Measurements from ENCODE around the gene VIM.

The VIM gene

GRCh38 chr10:17202506-17202905, 25.5 kb upstream of the VIM start:
- no peak overlapping the region for H2BK12ac ChIP-seq (ENCODE audit: low read length)
- H3K23ac ChIP-seq (ENCODE audit: low read depth, low read length, poor library complexity), result no peak overlapping the region
- H3K9ac ChIP-seq (ENCODE audit: low read depth, low read length, poor library complexity), result no peak overlapping the region
- peaks cover 0 to 6% of the 10 kb centered on the region in 2 donors for H3K9me3 ChIP-seq (replicated peaks in 1 of 2; ENCODE audit: control insufficient read depth in 2 of 2, insufficient read depth in 1 of 2, low read depth in 1 of 2, low read length in 2 of 2)
- no peak overlapping the region for H4K91ac ChIP-seq (ENCODE audit: low read depth, low read length, poor library complexity)
- no peak overlapping the region for H3K14ac ChIP-seq (ENCODE audit: low read length)
- H3K79me1 ChIP-seq (ENCODE audit: low read depth, low read length), result no peaks in the 10 kb centered on the region
- H2BK15ac ChIP-seq (ENCODE audit: low read length), result no peak overlapping the region
- H3K4me3 ChIP-seq (ENCODE audit: low read length in 2 of 2), result no peak overlapping the region
- no peak overlapping the region for H2AK5ac ChIP-seq (ENCODE audit: low read depth, low read length)
- no peaks in the 10 kb centered on the region for H3K27me3 ChIP-seq (ENCODE audit: control insufficient read depth in 3 of 3, insufficient read depth in 3 of 3, low read depth in 1 of 3, low read length in 3 of 3)
- peaks cover 5 to 19% of the 10 kb centered on the region in 2 donors for H3K4me1 ChIP-seq (ENCODE audit: control insufficient read depth in 2 of 2, insufficient read depth in 1 of 2, low read depth in 1 of 2, low read length in 2 of 2)
- no peaks in the 10 kb centered on the region for H3K36me3 ChIP-seq (replicated peaks in 1 of 2; ENCODE audit: control insufficient read depth in 2 of 2, insufficient read depth in 2 of 2, low read length in 2 of 2)
- DNase-seq (ENCODE audit: low spot score), result no peak
- H2AFZ ChIP-seq (ENCODE audit: low read length), result peak overlapping the region; percentile 89
- no peak overlapping the region for H3K4ac ChIP-seq (ENCODE audit: low read length)
- H3K4me2 ChIP-seq (ENCODE audit: insufficient read depth, low read length, poor library complexity, severe bottlenecking), result no peak overlapping the region
- H3K18ac ChIP-seq (ENCODE audit: low read length), result no peak overlapping the region
- peak overlapping the region; percentile 99 for H3K27ac ChIP-seq (replicated peaks; ENCODE audit: low read length)
- no peak overlapping the region for H2BK120ac ChIP-seq (ENCODE audit: low read depth, low read length)
- no CpG with 5 or more reads among the region's 2 CpGs for WGBS, 2 donors (ENCODE audit: extremely low coverage in 2 of 2, insufficient read length in 2 of 2, insufficient replicate concordance in 1 of 2)
- no peak overlapping the region for H2BK5ac ChIP-seq (ENCODE audit: low read length)
- no peak overlapping the region for H4K8ac ChIP-seq (ENCODE audit: low read depth, low read length)

- H2BK12ac ChIP-seq (ENCODE audit: low read length), result no peak overlapping the region
- no peak overlapping the region for H4K8ac ChIP-seq (ENCODE audit: low read depth, low read length)
- no peaks in the 10 kb centered on the region for H3K36me3 ChIP-seq (replicated peaks in 1 of 2; ENCODE audit: control insufficient read depth in 2 of 2, insufficient read depth in 2 of 2, low read length in 2 of 2)
- H2BK15ac ChIP-seq (ENCODE audit: low read length), result no peak overlapping the region
- no peak overlapping the region for H4K91ac ChIP-seq (ENCODE audit: low read depth, low read length, poor library complexity)
- H3K4me3 ChIP-seq (ENCODE audit: low read length in 2 of 2), result no peak overlapping the region
- H2BK120ac ChIP-seq (ENCODE audit: low read depth, low read length), result no peak overlapping the region
- H3K79me1 ChIP-seq (ENCODE audit: low read depth, low read length), result no peaks in the 10 kb centered on the region
- no peak overlapping the region for H3K9ac ChIP-seq (ENCODE audit: low read depth, low read length, poor library complexity)
- H2AFZ ChIP-seq (ENCODE audit: low read length), result no peak overlapping the region
- no peak overlapping the region for H3K23ac ChIP-seq (ENCODE audit: low read depth, low read length, poor library complexity)
- H3K4me1 ChIP-seq (ENCODE audit: control insufficient read depth in 2 of 2, insufficient read depth in 1 of 2, low read depth in 1 of 2, low read length in 2 of 2), result peaks cover 5 to 19% of the 10 kb centered on the region in 2 donors
- no peak overlapping the region for H2BK5ac ChIP-seq (ENCODE audit: low read length)
- H3K4ac ChIP-seq (ENCODE audit: low read length), result no peak overlapping the region
- no peaks in the 10 kb centered on the region for H3K27me3 ChIP-seq (ENCODE audit: control insufficient read depth in 3 of 3, insufficient read depth in 3 of 3, low read depth in 1 of 3, low read length in 3 of 3)
- no peak overlapping the region for H3K27ac ChIP-seq (replicated peaks; ENCODE audit: low read length)
- WGBS, 2 donors (ENCODE audit: extremely low coverage in 2 of 2, insufficient read length in 2 of 2, insufficient replicate concordance in 1 of 2), result no CpG with 5 or more reads among the region's 4 CpGs
- no peak overlapping the region for H3K4me2 ChIP-seq (ENCODE audit: insufficient read depth, low read length, poor library complexity, severe bottlenecking)
- H3K9me3 ChIP-seq (replicated peaks in 1 of 2; ENCODE audit: control insufficient read depth in 2 of 2, insufficient read depth in 1 of 2, low read depth in 1 of 2, low read length in 2 of 2), result peaks cover 0 to 2% of the 10 kb centered on the region in 2 donors
- no peak overlapping the region for H3K14ac ChIP-seq (ENCODE audit: low read length)
- H2AK5ac ChIP-seq (ENCODE audit: low read depth, low read length), result no peak overlapping the region
- DNase-seq (ENCODE audit: low spot score), result no peak
- no peak overlapping the region for H3K18ac ChIP-seq (ENCODE audit: low read length)
Observed at GRCh38 chr10:17202999-17203398, 25.0 kb upstream of the VIM start.

- no CpG with 5 or more reads among the region's 3 CpGs for WGBS, 2 donors (ENCODE audit: extremely low coverage in 2 of 2, insufficient read length in 2 of 2, insufficient replicate concordance in 1 of 2)
- no peak overlapping the region for H3K27ac ChIP-seq (replicated peaks; ENCODE audit: low read length)
Observed at GRCh38 chr10:17203416-17203815, 24.6 kb upstream of the VIM start.

GRCh38 chr10:17206210-17206709, 21.8 kb upstream of the VIM start:
- Histone ChIP-seq H3K9me3 (replicated peaks in 1 of 2; ENCODE audit: control insufficient read depth in 2 of 2, insufficient read depth in 1 of 2, low read depth in 1 of 2, low read length in 2 of 2) (no peaks in the 10 kb centered on the region), H3K14ac (ENCODE audit: low read length) (no peak overlapping the region), H2AK5ac (ENCODE audit: low read depth, low read length) (no peak overlapping the region), H2BK15ac (ENCODE audit: low read length) (no peak overlapping the region), H3K36me3 (replicated peaks in 1 of 2; ENCODE audit: control insufficient read depth in 2 of 2, insufficient read depth in 2 of 2, low read length in 2 of 2) (no peaks in the 10 kb centered on the region), H3K9ac (ENCODE audit: low read depth, low read length, poor library complexity) (no peak overlapping the region), H3K18ac (ENCODE audit: low read length) (no peak overlapping the region), H3K4me2 (ENCODE audit: insufficient read depth, low read length, poor library complexity, severe bottlenecking) (no peak overlapping the region), H3K4me1 (ENCODE audit: control insufficient read depth in 2 of 2, insufficient read depth in 1 of 2, low read depth in 1 of 2, low read length in 2 of 2) (peaks cover 5 to 20% of the 10 kb centered on the region in 2 donors), H4K8ac (ENCODE audit: low read depth, low read length) (no peak overlapping the region), H2BK120ac (ENCODE audit: low read depth, low read length) (no peak overlapping the region), H3K23ac (ENCODE audit: low read depth, low read length, poor library complexity) (no peak overlapping the region), H2AFZ (ENCODE audit: low read length) (peak overlapping the region; percentile 50), H2BK12ac (ENCODE audit: low read length) (no peak overlapping the region), H4K91ac (ENCODE audit: low read depth, low read length, poor library complexity) (no peak overlapping the region), H3K27me3 (ENCODE audit: control insufficient read depth in 3 of 3, insufficient read depth in 3 of 3, low read depth in 1 of 3, low read length in 3 of 3) (no peaks in the 10 kb centered on the region), H3K79me1 (ENCODE audit: low read depth, low read length) (no peaks in the 10 kb centered on the region), H3K27ac (replicated peaks; ENCODE audit: low read length) (no peak overlapping the region), H3K4me3 (ENCODE audit: low read length in 2 of 2) (peak overlapping the region in 1 of 2 donors; percentile 64), H3K4ac (ENCODE audit: low read length) (no peak overlapping the region), H2BK5ac (ENCODE audit: low read length) (no peak overlapping the region)
- no peak for DNase-seq (ENCODE audit: low spot score)
- WGBS, 2 donors (ENCODE audit: extremely low coverage in 2 of 2, insufficient read length in 2 of 2, insufficient replicate concordance in 1 of 2), result no CpG with 5 or more reads among the region's 7 CpGs

More at GRCh38 chr10:17203416-17203815, 24.6 kb upstream of the VIM start:
- Histone ChIP-seq H3K23ac (ENCODE audit: low read depth, low read length, poor library complexity) (no peak overlapping the region), H2BK15ac (ENCODE audit: low read length) (no peak overlapping the region), H3K4me1 (ENCODE audit: control insufficient read depth in 2 of 2, insufficient read depth in 1 of 2, low read depth in 1 of 2, low read length in 2 of 2) (peaks cover 6 to 19% of the 10 kb centered on the region in 2 donors), H3K79me1 (ENCODE audit: low read depth, low read length) (no peaks in the 10 kb centered on the region), H3K14ac (ENCODE audit: low read length) (no peak overlapping the region), H2BK12ac (ENCODE audit: low read length) (no peak overlapping the region), H3K36me3 (replicated peaks in 1 of 2; ENCODE audit: control insufficient read depth in 2 of 2, insufficient read depth in 2 of 2, low read length in 2 of 2) (no peaks in the 10 kb centered on the region), H2BK5ac (ENCODE audit: low read length) (no peak overlapping the region), H3K4me2 (ENCODE audit: insufficient read depth, low read length, poor library complexity, severe bottlenecking) (no peak overlapping the region), H3K27me3 (ENCODE audit: control insufficient read depth in 3 of 3, insufficient read depth in 3 of 3, low read depth in 1 of 3, low read length in 3 of 3) (no peaks in the 10 kb centered on the region), H3K9me3 (replicated peaks in 1 of 2; ENCODE audit: control insufficient read depth in 2 of 2, insufficient read depth in 1 of 2, low read depth in 1 of 2, low read length in 2 of 2) (no peaks in the 10 kb centered on the region), H3K9ac (ENCODE audit: low read depth, low read length, poor library complexity) (no peak overlapping the region), H2BK120ac (ENCODE audit: low read depth, low read length) (no peak overlapping the region), H3K18ac (ENCODE audit: low read length) (no peak overlapping the region), H3K4me3 (ENCODE audit: low read length in 2 of 2) (no peak overlapping the region), H4K91ac (ENCODE audit: low read depth, low read length, poor library complexity) (no peak overlapping the region), H3K4ac (ENCODE audit: low read length) (no peak overlapping the region), H4K8ac (ENCODE audit: low read depth, low read length) (no peak overlapping the region), H2AFZ (ENCODE audit: low read length) (no peak overlapping the region), H2AK5ac (ENCODE audit: low read depth, low read length) (no peak overlapping the region)
- no peak for DNase-seq (ENCODE audit: low spot score)
